Stimulated activated CD4-positive, alpha-beta T cell treated with anti-CD3 and anti-CD28 coated beads, Interleukin-2, amount 100 ng/mL, for 48 hours (primary cell): ENCODE data around the gene CNOT8.
"Not testable (repeated sequence)": the region's sequence is repeated elsewhere in the genome, so short reads cannot be mapped to it uniquely, and the experiment has no call there.

ENCODE experiments used
- DNase-seq, 2 donors: peaks; one replicate each; pipeline ENCODE4 v3.0.0-alpha.2; 2020

CNOT8 gene

DNA sequence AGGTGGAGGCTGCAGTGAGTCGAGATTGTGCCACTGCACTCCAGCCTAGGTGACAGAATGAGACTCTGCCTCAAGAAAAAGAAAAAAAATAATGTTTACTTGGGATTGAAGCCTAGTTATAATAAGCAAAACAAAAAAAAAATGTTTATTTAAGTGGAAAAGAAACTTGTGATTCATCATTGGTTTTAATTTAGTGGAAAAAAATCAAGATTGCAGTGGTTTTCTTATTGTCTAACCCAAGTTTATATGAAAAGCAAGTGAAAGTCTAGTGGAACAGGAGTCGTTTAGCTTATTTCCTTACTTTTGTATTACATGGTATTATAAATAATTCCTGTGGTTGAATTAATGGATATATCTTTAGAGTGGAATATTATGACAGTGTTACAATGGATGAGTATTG lies 8.4 kb downstream of the CNOT8 start:
- no peak for DNase-seq

- no peak for DNase-seq
These were observed 10.3 kb downstream of the CNOT8 start for GRCh38 chr5:154868702-154869101.

- no peak for DNase-seq
These were observed 13.3 kb downstream of the CNOT8 start for GRCh38 chr5:154871734-154872133.

DNA sequence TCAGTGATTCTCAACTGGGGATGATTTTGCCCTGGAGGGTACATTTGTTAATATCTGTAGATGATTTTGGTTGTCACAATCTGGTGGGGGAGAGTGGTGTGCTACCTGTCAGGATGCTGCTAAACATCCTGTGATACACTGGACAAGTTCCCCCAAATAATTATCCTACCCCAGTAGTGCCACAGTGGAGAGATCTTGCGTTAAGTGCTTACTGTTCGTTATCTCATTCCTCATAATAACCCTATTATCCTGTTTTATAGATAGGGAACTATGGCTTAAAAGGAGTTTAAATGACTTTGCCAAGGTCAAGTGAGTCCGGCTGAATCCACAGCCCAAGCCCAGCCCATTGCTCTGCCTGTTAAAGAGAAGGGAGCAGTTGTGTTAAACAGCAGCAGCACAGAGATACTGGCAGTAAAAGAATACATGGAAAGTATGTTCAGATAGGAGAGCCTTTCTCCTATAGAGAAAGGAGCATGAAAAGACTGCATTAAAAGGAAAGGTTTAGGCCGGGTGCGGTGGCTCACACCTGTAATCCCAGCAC lies 15.4 kb downstream of the CNOT8 start:
- DNase-seq, result no peak

DNA sequence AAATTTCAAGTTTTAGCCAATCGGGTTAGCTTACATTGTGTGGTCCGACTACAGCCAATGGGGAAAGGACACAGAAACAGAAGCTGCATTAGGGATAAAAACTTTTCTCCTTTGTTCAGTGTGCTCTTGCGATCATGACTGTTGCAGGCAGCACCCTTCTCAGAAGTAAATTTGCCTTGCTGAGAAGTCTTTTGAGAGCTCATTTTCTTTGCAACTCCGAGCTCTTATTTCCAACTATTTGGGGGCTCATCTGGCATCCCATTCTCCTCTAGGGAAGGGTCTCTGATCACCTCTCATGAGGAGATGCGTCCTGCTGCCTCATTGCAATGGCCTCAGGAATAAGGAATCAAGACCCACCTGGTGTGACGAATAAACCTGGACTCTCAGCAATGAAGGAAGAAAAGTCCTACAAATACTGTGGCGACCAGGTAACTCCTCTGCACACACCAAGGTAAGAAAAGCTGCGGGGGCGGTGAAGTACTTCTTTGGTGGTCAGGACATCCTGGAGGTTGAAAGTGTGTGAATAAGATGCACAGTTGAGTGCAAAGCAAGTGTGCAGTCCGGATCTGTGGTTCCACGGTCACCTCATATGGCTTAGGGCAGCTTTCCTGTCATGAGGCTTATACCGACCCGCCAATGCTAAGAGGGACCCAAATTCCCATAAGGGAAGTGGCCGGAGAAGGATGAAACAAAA lies 20.4 kb downstream of the CNOT8 start:
- DNase-seq, result no peak

- DNase-seq, result no peak
These were observed 23.6 kb downstream of the CNOT8 start for GRCh38 chr5:154881986-154882385.

DNA sequence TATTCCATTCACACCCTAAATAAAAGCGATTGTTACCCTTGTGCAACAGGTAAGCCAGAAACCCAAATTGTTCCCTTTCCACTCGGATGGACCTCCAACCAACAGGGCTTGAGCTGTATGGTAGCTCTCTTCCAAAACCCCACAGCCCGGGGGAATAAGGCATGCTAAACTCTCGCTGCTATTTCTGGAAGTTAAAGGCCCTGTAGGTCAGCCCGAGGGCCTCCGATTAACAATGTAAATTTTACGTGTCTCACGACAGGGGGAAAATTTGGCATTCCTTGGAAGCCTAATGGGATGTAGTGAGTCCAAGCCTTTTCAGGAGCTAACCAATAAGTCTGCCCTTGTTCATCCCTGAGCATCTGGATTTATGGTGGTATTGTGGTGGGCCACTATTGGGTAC lies 26.0 kb downstream of the CNOT8 start:
- no peak for DNase-seq

DNA sequence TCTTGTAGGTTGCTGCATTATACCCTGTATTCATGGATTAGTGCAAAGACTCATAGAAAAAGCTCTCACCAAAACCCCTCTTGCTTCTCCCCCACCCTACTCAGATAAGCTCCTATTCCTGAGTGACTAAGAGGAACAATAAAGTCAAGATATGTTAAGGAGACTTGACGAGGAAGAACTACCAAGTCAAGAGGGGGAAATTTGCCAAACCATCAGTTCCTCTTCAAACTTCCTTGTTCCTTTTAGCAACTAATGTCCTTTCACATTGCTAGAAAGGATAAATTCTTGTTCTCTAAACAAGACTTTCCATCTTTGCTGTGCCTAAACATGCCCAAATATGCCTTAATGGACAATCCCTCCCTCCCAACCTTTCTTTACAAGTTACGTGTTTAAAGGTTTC lies 27.0 kb downstream of the CNOT8 start:
- DNase-seq, result no peak

DNA sequence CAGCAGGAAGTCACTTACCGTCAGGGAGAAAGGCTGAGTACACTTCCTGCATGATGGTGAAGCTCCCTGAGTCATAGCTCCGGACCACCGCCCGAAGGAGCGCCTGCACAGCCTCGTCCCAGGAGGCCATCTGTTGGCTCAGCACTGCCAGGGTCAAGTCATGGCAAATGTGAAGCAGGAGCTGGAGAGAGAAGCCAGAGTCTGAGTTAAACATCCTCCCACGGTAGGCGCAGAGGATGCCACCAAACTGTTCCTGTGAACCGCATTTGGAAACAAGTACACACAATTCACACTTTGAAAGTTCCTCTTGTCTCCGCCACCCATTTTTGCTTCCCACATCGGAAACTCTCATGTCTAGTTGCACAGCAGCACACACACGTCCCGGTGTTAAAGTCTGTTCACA lies 33.9 kb downstream of the CNOT8 start:
- no peak for DNase-seq

- no peak for DNase-seq
These were observed 35.0 kb downstream of the CNOT8 start for GRCh38 chr5:154893381-154893780.

DNA sequence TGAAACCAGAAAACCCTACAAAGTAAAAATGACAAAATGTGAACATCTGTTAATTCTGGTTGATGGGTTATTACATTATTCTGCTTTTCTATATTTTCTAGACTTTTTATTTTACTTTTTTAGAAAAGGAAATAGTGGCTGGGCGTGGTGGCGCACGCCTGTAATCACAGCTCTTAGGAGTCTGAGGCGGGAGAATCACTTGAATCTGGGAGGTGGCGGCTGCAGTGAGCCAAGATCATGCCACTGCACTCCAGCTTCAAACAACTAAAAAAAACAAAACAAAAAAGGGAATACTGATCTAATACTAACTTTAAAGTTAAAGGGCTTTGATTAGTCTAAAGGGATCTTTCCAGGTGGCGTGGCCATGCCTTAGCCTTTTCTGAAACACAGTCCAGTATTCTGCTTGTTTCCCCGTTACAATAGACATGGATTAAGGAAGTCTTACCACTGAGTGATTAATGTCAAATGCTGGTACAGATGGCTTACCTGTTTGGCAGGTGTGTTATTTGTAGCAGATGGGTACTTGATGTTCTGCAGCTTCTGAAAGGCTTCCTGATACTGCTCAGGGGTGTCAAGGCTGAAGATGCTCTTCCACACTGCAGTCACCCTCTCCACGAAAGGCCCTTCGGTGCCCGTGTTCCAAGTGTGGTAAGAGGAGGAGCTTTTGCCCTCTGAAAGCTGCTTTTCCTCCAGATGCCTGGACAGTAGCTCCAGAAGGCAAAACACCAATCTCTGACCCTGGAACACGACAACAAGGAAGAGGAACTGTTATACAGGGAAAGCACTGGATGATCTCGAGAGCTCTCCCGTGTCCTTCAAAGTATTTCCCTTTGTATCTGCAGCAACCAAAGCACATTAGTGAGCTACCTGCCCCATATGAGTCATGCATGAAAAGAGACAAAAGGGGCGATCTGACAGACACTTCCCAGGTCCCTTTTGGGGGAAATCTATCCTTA lies 37.5 kb downstream of the CNOT8 start:
- no peak for DNase-seq

GRCh38 chr5:154896562-154897165 lies 38.2 kb downstream of the CNOT8 start:
- DNase-seq, result no peak

DNA sequence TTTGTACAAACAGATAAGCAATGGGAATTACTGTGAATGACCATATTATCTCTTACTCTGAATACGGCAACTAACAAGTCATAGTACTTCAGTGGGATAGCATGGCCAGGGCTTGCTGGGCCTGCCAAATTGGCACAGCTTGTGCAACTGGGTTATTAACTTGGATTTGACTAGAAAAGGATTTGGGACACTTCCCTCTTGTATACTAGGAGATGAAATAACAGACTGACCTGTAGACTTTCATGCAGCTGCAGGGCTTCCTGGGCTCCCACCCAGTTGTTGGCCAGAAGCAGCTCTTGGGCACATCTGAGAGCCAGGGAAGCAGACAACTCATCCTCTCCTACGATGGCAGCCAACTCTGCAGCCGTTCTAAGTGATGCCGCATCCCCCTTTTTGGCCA lies 39.8 kb downstream of the CNOT8 start:
- no peak for DNase-seq

- no peak for DNase-seq
These were observed 40.9 kb downstream of the CNOT8 start for GRCh38 chr5:154899151-154899816.

DNA sequence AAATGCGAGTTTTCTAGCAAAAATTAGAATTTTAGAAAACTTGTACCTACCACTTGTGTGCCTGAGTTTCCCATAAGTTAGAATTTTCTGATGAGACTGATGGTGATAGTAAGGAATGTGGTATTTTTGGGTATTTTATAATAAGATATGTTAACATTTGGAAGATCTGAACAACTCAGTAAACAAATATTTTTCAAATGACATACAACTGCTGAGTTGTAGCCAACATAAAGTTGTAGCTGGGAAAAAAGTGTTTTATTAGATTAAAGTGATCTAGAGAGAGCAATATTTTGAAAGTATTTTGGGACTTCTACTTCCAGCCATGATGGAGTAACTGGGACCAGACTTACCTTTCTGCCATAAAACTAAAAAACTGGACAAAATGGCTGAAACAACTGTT lies 41.6 kb downstream of the CNOT8 start:
- no peak for DNase-seq

GRCh38 chr5:154901276-154901675 lies 42.8 kb downstream of the CNOT8 start:
- no peak for DNase-seq

DNA sequence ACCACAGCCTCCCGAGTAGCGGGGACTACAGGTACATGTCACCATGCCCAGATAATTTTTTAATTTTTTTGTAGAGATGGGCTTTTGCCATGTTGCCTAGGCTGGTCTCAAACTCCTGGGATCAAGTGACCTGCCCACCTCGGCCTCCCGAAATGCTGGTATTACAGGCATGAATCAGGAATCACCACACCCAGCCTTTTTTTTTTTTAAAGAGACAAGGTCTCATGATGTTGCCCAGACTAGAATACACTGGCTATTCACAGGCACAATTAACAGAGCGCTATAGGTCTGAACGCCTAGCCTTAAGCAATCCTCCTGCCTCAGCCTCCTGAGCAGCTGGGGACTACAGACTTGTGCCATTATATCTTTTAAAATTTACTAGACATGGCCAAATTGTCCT lies 43.5 kb downstream of the CNOT8 start:
- DNase-seq, result no peak

- not testable (repeated sequence) for DNase-seq
These were observed 47.2 kb downstream of the CNOT8 start for GRCh38 chr5:154905601-154906000.

DNA sequence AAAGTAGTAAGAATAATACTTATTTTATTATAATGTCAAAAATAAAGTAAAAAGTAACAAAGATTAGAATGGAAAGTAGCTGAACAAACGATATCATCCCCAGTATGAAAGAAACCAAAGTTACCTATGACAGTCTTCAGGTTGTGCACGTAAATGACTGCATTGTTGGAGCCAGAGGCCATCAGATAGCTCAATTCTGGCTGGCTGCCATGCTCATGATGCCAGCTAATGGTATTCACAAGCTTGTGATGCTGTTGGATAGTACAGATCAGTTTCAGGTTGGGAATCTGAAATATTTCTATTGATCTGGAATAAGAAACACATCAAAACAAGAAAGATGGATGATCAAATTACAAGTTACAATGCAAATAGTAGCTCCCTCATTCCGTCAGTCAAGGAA lies 58.4 kb downstream of the CNOT8 start:
- no peak for DNase-seq

DNA sequence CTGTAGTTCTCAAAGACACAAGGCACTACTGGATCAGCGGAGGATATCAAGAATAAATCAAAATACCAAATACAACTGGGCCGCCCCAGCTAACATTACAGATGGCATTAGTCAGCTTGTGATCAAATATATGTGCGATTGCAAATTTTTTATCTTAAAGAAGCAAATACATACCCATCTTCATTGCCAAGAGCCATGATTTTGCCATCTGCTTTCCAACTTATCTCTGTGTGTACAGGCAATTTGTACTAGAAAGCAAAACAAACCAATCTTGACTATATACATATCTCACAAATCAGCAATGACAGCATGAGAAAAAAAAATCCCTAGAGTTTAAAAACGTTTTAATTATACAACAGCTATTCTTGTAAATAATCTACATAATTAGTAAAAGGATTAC lies 59.3 kb downstream of the CNOT8 start:
- DNase-seq, result no peak

GRCh38 chr5:154923441-154924430 lies 65.3 kb downstream of the CNOT8 start:
- DNase-seq, result no peak
